Liver (tissue), 3 donors: ENCODE results near the gene URI1.

Experiments
- CTCF ChIP-seq: fragments of 150-350 bp; IDR thresholded peaks from 2 replicates; pipeline ENCODE4 v1.5.1; 2017; ENCODE audit warnings: improper control_type of control experiment, low read depth, low read length; ENCODE audit not compliant: missing input control
- TAF1 ChIP-seq: conservative IDR thresholded peaks from 2 replicates; pipeline ENCODE4 v1.6.1; 2016; ENCODE audit warnings: antibody characterized with exemption, mild to moderate bottlenecking
- donor health status: healthy.
- donor health status: healthy.

- TF ChIP-seq TAF1 = no peak
- TF ChIP-seq CTCF = no peak
Observed at GRCh38 chr19:29893606-29894284, 48.3 kb upstream of the URI1 start.
